ENCODE data around the gene TTPAL.

- TF ChIP-seq, protein P1, sequence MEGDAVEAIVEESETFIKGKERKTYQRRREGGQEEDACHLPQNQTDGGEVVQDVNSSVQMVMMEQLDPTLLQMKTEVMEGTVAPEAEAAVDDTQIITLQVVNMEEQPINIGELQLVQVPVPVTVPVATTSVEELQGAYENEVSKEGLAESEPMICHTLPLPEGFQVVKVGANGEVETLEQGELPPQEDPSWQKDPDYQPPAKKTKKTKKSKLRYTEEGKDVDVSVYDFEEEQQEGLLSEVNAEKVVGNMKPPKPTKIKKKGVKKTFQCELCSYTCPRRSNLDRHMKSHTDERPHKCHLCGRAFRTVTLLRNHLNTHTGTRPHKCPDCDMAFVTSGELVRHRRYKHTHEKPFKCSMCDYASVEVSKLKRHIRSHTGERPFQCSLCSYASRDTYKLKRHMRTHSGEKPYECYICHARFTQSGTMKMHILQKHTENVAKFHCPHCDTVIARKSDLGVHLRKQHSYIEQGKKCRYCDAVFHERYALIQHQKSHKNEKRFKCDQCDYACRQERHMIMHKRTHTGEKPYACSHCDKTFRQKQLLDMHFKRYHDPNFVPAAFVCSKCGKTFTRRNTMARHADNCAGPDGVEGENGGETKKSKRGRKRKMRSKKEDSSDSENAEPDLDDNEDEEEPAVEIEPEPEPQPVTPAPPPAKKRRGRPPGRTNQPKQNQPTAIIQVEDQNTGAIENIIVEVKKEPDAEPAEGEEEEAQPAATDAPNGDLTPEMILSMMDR (conservative IDR thresholded peaks at IDR 0.05) = no peak
- no peak for TF ChIP-seq ZFX (IDR thresholded peaks at IDR 0.05)
These were observed 22.1 kb downstream of the TTPAL start for GRCh38 chr20:44497761-44498160.
